GM18951 (cell line): Measurements from ENCODE around the gene RPL18A.

Experiments
- POLR2A ChIP-seq: IDR thresholded peaks from 4 replicates; pipeline ENCODE4 v1.6.1; 2011; ENCODE audit warnings: mild to moderate bottlenecking; ENCODE audit not compliant: insufficient read length, insufficient read depth; ENCODE audit errors: extremely low read depth
- in situ Hi-C: fragments of 300-500 bp; cut with MboI; formaldehyde crosslinking; loops from one replicate; pipeline ENCODE4 v1.12.0; 2022; ENCODE audit warnings: low sequenced_read_pairs, mixed read lengths, inconsistent platforms; ENCODE audit not compliant: unreplicated experiment

The RPL18A gene

DNA sequence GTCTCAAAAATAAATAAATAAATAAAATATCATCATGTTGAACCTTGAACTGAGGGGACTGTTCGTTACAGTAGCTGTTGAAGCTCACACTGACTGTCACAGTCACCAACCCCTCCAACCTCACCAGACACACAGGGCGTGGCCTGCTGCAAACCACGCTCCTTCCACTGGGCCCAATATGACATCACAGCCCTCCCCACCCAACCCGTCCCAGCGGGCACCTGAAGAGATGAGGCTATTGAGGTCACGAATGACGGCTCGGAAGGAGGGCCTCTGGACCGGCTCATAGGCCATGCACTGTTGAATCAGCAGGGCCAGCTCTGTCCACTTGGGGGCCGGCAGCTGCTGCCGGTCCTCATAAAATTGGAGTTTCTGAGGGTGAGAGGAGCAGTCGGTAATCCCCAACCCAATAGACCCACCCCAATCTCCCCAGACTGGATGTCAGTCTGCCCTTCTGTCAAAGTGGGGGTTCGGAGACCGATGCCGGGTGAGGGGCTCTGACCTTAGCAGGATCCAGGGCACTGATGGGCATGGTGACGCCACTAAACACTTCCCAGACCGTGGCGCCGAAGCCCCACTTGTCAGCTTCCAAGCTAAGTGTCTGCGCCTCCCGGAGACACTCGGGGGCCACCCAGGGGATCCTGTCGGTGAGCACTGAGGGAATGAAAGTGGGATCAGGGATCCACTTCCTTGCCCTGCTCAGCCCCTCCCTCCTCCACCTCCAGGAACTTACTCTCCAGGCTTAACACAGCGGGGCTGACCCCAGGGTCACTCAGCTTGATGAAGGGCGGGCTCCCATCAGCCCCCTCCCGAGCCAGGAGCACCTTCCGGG lies 25.1 kb upstream of the RPL18A start:
- TF ChIP-seq POLR2A: no peak
- in situ Hi-C loops: no loop called here

DNA sequence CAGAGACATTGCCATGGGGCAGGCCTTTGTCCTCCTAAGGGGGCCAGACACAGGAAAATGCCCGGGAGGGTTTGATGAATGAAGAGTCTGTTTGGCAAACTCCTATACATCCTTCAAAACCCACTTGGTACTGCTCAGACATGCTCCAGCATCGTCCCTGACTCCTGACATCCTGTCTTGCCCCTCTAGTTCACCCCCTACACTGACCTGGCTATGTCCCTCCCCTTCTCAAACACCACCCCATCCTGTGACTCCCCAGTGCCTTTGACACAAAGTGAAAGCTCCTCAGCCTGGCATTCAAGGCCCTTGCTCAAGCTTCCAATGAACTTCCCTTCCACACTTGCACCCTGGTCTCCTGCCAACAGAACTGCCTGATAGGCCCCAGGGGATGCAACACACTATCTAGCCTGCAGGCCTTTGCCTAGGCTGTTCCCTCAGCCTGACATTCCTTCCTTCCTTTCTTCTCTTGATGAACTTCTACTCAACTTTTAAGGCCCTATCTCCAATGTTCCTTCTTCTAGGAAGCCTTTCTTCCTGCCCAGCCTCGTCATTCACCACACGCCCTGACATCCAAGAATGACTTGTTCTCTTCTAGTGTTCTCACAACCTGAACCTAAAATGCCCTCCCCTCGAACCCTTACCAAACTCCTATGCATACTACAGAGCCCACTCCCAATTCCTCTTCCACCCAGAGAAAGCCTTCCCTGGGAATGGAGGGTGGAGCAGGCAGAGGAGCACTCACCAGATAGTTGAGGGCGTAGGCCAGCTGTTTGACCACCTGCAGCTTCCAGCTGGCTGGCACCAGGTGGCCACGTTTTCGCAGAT lies 24.3 kb upstream of the RPL18A start:
- TF ChIP-seq POLR2A: no peak

DNA sequence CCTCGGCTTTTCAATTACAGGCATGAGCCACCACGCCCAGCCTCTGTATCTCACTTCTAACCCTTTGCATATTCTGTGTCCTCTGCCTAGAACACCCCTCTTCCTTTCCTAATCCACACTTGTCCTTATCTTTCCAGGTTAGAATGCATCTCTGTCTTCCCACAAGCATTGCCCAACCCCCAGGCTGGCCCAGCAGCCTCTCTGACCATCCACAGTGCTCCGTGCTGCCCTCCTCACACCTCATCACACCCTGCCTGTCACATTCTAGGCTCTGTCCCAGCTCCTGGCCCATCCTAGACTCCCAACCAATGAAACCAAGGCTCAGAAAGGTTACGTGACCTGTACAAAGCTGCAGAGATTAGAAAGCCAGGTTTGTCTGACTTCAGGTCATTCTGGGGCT lies 23.2 kb upstream of the RPL18A start:
- no peak for TF ChIP-seq POLR2A
- in situ Hi-C loops: no loop called here

More for the DNA sequence above, 24.3 kb upstream of the RPL18A start:
- in situ Hi-C loops: no loop called here

DNA sequence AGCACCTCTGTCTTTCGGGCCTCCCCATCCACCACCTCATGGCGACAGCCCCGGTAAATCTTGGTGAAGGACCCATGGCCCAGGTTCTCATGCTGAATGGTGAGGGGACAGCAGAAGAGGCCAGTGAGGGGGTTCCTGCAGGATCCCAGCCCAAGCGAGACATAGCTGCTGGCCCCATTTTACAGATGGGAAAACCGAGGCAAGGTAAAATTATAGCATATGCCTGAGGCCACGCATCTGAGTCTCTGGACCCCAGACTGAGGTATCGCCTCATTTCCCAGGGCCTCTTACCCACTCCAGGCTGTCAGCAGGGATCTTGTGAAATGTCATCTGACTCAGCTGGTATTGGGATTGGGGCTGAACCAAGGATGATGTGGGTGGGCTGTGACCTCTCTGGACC lies 21.7 kb upstream of the RPL18A start:
- TF ChIP-seq POLR2A: no peak
- in situ Hi-C loops: no loop called here

DNA sequence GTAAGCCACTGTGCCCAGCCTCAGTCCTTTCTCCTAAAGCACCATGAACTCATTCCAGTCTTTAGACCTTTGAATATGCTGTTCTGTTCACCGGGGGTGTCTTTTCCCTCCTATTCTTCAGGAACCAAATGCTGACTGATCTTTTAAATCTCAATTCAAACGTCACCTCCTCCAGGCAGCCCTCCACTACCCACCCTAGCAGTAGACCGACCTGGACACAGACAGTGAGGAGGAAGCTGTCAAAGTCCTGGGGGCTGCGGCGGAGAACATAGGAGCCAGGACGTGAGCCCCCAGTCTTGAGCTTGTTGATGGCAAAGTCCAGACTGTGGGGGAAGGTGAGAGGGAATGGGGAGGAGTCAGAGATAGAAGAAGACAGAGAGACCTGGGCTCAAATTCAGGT lies 19.7 kb upstream of the RPL18A start:
- no peak for TF ChIP-seq POLR2A
- in situ Hi-C loops: no loop called here

DNA sequence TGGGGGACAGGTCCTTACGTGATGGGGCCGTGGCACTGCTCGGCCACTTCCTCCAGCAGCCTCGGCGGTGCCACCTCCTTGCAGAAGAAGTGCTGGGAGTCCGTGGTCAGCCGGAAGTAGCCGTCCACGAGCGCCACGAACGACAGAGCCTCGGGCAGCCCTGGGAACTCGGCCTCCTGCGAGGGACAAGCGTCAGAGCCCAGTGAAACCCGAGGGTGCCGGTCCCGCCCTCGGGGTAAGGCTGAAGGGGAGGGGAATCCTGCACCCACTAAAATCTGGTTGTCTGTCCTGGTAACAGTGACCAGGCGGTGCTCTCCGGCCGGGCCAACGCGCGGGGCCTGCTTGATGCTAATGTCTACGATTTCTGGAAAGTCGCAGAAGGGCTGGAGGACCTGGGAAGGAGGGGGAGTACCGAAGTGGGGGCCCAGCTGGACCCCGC lies 18.3 kb upstream of the RPL18A start:
- in situ Hi-C loops: no loop called here
- no peak for TF ChIP-seq POLR2A

DNA sequence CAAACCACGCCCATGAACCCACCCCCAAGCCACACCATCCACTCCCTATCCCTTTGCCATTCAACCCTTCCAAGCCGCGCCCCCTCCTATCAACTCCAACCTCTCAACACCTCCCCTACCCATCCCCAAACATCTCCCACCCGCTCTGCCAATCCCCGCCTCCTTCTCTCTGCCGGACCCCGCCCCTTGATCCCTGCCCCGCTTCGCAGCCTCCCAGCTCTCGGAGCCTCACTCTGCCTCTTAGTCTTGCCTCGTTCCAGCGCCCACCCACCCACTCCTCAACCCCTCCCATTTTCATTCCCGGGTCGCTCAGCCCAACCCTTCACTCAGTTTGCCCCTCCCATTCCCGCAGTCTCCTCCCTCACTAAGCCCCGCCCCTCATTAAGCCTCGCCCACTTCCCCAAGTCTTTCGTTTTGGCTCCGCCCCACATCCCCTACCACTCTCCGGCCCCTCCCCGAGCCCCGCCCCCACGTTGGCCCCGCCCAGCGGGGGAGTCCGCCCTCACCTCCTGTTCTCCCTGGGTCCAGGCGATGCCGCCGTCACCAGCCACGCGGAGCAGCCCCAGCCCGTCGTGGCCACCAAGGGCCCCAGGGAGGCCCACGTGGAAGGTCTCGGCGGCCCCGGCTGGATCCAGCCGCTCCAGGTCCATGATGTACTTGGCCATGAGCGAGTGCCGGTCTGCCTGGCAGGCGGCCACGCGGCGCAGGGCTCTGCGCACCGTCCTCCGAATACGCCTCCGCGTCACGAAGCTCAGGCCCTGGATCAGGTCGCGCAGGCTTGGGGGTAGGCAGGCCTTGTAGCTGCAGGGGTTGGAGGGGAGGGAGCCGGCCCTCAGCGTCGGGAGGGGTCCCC lies 17.7 kb upstream of the RPL18A start:
- in situ Hi-C loops: no loop called here
- no peak for TF ChIP-seq POLR2A

DNA sequence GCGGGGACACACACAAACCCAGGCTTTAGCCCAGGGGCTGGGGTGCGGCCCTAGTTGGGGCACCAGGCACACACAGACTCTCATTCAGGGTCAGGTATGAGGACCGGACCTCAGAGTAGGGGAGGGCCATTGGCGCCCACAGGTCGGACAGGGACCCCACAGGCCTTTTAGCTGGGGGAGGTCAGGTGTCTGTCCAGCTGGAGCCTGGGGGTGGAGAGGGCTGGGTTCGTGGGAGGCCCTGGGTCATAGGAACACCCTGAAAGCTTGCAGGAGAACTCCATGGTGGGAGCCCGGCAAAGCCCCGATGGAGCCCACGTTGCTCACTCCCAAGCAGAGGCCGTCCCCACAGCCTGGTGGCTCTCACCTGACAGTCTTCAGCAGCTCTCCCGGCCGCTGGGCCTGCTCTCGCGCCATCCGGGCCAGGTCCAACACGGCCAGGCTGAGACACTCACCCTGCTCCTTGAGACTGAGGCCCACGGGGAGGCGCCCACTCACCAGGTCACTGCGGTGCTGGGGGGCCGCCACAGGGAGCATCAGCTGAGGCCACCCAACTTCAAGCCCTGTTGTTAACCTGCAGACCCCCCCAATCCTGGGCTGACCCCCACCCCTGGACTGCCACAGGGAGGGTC lies 16.9 kb upstream of the RPL18A start:
- TF ChIP-seq POLR2A: no peak
- in situ Hi-C loops: no loop called here

DNA sequence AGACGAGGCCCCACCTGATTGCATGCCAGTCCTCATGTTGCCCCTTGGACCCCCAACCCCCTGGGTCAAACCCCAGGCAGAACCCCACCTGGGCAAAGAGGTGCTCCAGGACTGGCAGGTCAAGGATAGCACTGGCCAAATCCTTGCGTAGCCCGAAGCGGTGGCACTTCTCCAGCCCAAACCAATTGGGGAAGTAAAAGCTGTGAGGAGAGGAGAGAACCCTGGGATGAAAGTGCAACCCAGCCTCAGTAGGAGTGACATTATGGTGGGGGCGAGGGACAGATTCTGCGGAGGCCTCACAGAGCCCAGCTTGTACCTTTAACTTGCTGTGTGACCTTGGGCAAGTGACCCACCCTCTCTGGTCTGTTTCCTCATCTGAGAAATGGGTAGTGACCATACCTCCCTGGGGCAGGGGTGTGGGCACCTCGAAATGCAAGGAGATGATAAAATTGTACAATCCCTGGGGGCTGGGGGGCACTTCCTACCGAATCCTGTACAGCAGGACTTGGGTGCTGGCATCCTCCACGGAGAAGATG lies 16.4 kb upstream of the RPL18A start:
- in situ Hi-C loops: no loop called here
- no peak for TF ChIP-seq POLR2A

DNA sequence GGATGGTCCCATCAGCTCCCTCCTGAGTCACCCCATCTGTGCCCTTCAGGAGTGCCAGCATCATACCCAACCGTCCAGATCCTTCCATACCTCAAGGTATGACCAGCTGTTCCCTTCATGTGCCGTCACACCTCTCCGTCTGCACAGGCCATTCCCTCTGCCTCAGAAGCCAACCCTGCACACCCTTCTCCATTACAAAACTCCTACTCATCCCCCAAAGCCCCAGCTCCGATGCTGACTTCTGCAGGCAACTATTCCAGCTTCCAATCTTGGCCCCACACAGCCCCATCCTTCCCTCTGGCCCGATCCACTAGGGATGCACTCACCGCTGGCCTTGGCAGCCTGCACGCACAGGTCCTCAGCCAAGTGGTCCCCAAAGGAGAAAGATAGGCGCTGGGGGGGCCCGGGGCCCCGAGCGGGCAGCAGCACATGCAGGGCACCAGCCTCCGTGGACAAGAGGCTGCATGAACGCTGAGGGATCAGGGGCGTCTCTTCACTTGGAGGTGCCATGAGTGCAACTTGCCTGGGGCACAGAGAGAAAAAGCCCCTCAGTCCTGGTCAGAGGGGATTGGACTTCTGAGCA lies 15.7 kb upstream of the RPL18A start:
- in situ Hi-C loops: no loop called here
- no peak for TF ChIP-seq POLR2A

DNA sequence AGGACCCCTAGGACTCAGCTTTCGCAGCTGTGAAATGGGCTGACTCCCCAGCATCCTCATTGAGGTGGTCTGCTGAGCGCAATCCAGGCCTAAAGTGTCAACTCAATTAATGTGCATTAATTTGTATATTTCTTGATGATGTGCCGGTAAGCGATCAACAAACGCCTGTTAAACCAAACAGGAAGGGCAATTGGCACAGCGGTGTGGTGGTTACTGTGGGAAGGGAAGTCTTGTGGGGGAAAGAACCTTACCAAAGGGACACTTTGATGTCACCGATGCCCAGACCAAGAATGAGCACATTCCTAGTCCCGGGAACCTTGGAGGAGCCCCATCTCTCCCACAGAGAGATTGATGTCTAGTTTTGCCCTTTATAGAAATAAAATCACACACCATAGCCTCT lies 13.6 kb upstream of the RPL18A start:
- no peak for TF ChIP-seq POLR2A
- in situ Hi-C loops: no loop called here
